Lung (tissue), 12 donors: ENCODE data around the gene SCARF2. TPM values are rescaled to one million over a fixed set of nuclear protein-coding genes. Genes with fewer than 3 reads are reported as not detected.

Source experiments
- ATAC-seq: fragments of 200-7000 bp; cut with Tn5 transposase; one replicate; pipeline ENCODE4 v1.9.1; 2020; ENCODE audit warnings: moderate number of reproducible peaks; ENCODE audit not compliant: insufficient read depth, low FRiP score
- DNase-seq, 3 donors: peaks; one replicate each; pipeline ENCODE4 v3.0.0-alpha.2; 2013 to 2017
- H3K27ac ChIP-seq, 2 donors: one replicate each; pipeline ENCODE4 v1.5.1; 2013; ENCODE audit warnings: mild to moderate bottlenecking in 2 of 2, moderate library complexity in 2 of 2, control low read depth in 1 of 2, inconsistent platforms in 1 of 2, low read depth in 1 of 2, low read length in 1 of 2
- H3K27me3 ChIP-seq, 3 donors: one replicate each; pipeline ENCODE4 v1.5.1; 2013; ENCODE audit warnings: low read length in 2 of 3; ENCODE audit not compliant: control insufficient read depth in 3 of 3, insufficient read depth in 3 of 3
- H3K36me3 ChIP-seq, 4 donors: one replicate each; pipeline ENCODE4 v1.5.1; 2013; ENCODE audit warnings: low read length in 4 of 4, mild to moderate bottlenecking in 1 of 4, moderate library complexity in 1 of 4; ENCODE audit not compliant: control insufficient read depth in 4 of 4, insufficient read depth in 4 of 4
- H3K4me1 ChIP-seq, 5 donors: one replicate each; pipeline ENCODE4 v1.5.1; 2013; ENCODE audit warnings: low read length in 5 of 5, mild to moderate bottlenecking in 2 of 5, moderate library complexity in 1 of 5; ENCODE audit not compliant: control insufficient read depth in 5 of 5, insufficient read depth in 5 of 5
- H3K4me3 ChIP-seq: one replicate; pipeline ENCODE4 v1.5.1; 2013; ENCODE audit warnings: mild to moderate bottlenecking, control low read depth, moderate library complexity
- H3K9ac ChIP-seq, 2 donors: one replicate each; pipeline ENCODE4 v1.5.1; 2013; ENCODE audit warnings: low read length in 2 of 2, control low read depth in 1 of 2; ENCODE audit not compliant: insufficient read depth in 1 of 2
- H3K9me3 ChIP-seq, 4 donors: one replicate each; pipeline ENCODE4 v1.5.1; 2013; ENCODE audit warnings: low read length in 3 of 4, mild to moderate bottlenecking in 1 of 4, moderate library complexity in 1 of 4; ENCODE audit not compliant: control insufficient read depth in 4 of 4, insufficient read depth in 3 of 4
- WGBS, 2 donors: extraction: QIAGEN DNeasy Blood & Tissue Kit; methylation state at CpG; one replicate each; pipeline ENCODE4 v1.1.7; 2013; 5-methylcytosine and 5-hydroxymethylcytosine counted together
- polyA plus RNA-seq, 2 donors: library from polyadenylated mRNA; stranded (reverse); fragments of 200-250 nt; gene quantifications; one replicate each; pipeline ENCODE4 v1.2.1, GENCODE V29; 2013
- total RNA-seq, 2 donors: library from RNA; depleted of rRNA in 1 of 2; stranded (reverse); fragments of >200 nt in 1 of 2; gene quantifications; one replicate each; pipeline ENCODE4 v1.2.1, GENCODE V29; 2014 to 2021
- TF ChIP-seq, protein P1 (sequence below): IDR thresholded peaks from 2 replicates; pipeline ENCODE4 v1.5.1; 2012; ENCODE audit warnings: mild to moderate bottlenecking; ENCODE audit errors: control extremely low read depth, extremely low read depth
- donor health status: control.
- donor health status: control.
- donor health status: Bipolar disorder and iron deficiency.
- donor health status: healthy.
- donor health status: DM: yes; HTN: yes; CAD: no.

The SCARF2 gene
- total and polyA plus RNA-seq, 4 donors = 4.7 to 32.9 (median 16.4) TPM

DNA sequence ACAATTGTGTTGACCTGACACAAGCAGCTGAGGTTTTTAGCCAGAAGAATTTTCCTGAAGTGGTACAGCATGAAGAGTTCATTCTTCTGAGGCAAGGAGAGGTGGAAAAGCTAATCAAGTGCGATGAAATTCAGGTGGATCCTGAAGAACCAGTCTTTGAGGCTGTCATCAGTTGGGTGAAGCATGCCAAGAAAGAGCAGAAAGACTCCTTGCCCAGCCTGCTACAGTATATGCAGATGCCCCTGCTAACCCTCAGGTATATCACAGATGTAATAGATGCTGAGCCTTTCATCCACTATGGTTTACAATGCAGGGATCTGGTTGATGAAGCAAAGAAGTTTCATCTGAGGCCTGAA lies 12.9 kb upstream of the SCARF2 start:
- WGBS, 2 donors = 80 to 95% methylated on average over 1 of the region's 1 CpG
- TF ChIP-seq, protein P1, sequence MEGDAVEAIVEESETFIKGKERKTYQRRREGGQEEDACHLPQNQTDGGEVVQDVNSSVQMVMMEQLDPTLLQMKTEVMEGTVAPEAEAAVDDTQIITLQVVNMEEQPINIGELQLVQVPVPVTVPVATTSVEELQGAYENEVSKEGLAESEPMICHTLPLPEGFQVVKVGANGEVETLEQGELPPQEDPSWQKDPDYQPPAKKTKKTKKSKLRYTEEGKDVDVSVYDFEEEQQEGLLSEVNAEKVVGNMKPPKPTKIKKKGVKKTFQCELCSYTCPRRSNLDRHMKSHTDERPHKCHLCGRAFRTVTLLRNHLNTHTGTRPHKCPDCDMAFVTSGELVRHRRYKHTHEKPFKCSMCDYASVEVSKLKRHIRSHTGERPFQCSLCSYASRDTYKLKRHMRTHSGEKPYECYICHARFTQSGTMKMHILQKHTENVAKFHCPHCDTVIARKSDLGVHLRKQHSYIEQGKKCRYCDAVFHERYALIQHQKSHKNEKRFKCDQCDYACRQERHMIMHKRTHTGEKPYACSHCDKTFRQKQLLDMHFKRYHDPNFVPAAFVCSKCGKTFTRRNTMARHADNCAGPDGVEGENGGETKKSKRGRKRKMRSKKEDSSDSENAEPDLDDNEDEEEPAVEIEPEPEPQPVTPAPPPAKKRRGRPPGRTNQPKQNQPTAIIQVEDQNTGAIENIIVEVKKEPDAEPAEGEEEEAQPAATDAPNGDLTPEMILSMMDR = no peak
- Histone ChIP-seq H3K27me3 (no peaks in the 10 kb centered on the region), H3K9me3 (no peaks in the 10 kb centered on the region), H3K27ac (no peak overlapping the region), H3K4me1 (no peaks in the 10 kb centered on the region), H3K36me3 (peaks cover 0 to 13% (median 9%) of the 10 kb centered on the region in 4 donors), H3K4me3 (no peak overlapping the region), H3K9ac (no peak overlapping the region)
- DNase-seq = no peak
- ATAC-seq = no peak

DNA sequence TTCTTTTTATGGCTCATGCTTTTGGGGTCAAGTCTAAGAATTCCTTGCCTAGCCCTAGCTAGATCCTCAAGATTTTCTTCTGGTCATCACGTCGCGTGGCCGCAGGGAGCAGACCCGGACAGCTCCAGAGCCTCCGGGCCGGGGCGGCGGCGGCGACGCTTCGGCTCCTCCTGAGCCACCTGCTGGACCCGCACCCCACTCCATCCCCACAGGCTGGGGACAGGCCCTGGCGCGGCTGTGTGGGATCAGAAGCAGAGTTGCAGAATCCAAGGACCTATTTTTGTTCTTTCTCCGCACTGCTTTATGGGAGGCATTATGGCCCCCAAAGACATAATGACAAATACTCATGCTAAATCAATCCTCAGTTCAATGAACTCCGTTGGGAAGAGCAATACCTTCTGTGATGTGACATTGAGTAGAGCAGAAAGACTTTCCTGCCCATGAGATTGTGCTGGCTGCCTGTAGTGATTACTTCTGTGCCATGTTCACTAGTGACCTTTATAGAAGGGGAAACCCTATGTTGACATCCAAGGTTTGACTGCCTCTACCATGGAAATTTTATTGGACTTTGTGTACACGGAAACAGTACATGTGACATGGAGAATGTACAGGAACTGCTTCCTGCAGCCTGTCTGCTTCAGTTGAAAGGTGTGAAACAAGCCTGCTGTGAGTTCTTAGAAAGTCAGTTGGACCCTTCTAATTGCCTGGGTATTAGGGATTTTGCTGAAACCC lies 12.4 kb upstream of the SCARF2 start:
- TF ChIP-seq, protein P1 = no peak
- Histone ChIP-seq H3K27ac (no peak overlapping the region), H3K27me3 (no peaks in the 10 kb centered on the region), H3K4me1 (no peaks in the 10 kb centered on the region), H3K9me3 (no peaks in the 10 kb centered on the region), H3K9ac (no peak overlapping the region), H3K4me3 (no peak overlapping the region), H3K36me3 (peaks cover 0 to 11% (median 6%) of the 10 kb centered on the region in 4 donors)
- ATAC-seq = no peak
- 95 to 97% methylated on average over 19 of the region's 19 CpGs for whole genome bisulfite sequencing, 2 donors
- no peak for DNase-seq

DNA sequence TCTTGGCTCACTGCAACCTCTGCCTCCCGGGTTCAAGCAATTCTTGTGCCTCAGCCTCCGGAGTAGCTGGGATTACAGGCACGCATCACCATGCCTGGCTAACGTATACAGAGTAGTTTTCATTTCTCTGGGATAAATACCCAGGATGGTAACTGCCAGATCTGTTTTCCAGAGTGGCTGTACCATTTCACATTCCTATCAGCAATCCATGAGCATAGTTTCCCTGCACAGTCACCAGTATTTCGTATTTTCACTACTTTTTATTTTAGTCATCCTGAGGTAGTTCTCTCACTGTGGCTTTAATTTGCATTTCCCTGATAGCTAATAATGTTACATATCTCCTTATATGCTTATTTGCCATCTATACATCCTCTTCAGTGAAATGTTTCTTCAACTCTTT lies 11.0 kb upstream of the SCARF2 start:
- H3K36me3 ChIP-seq = peaks cover 0 to 15% (median 10%) of the 10 kb centered on the region in 4 donors
- H3K9me3 ChIP-seq = no peaks in the 10 kb centered on the region
- 95 to 96% methylated on average over 5 of the region's 5 CpGs for WGBS, 2 donors
- no peaks in the 10 kb centered on the region for H3K27me3 ChIP-seq
- ATAC-seq (no peak), DNase-seq (no peak)
- no peaks in the 10 kb centered on the region for H3K4me1 ChIP-seq
- TF ChIP-seq, protein P1 = no peak
- H3K9ac ChIP-seq = no peak overlapping the region
- H3K27ac ChIP-seq = no peak overlapping the region
- H3K4me3 ChIP-seq = no peak overlapping the region
